RWPE1 (cell line): ENCODE measurements around the gene MGAT5.

Experiments used
- CTCF ChIA-PET: fragments of 350-600 bp; sonication (Branson Sonifier 250); formaldehyde crosslinking; extraction: SDS; loops from one replicate; lab custom pipeline; 2021; lab: Yijun Ruan, JAX
- POLR2A ChIA-PET: fragments of 400-600 bp; formaldehyde crosslinking; extraction: SDS; loops from one replicate; lab custom pipeline; 2020; ENCODE audit warnings: antibody characterized with exemption; ENCODE audit not compliant: low non-redundant PET; lab: Yijun Ruan, JAX
- DNase-seq: peaks from one replicate; pipeline ENCODE4 v3.0.0; 2012; ENCODE audit warnings: low spot score
- H3K27ac ChIP-seq: fragments of 450-650 bp; 2 replicates; pipeline ENCODE4 v1.5.1; 2017
- TF ChIP-seq, protein P1 (sequence below): fragments of 450-650 bp; conservative IDR thresholded peaks from 2 replicates; pipeline ENCODE4 v1.5.1; 2017; ENCODE audit warnings: low read depth, mild to moderate bottlenecking

The MGAT5 gene

DNA sequence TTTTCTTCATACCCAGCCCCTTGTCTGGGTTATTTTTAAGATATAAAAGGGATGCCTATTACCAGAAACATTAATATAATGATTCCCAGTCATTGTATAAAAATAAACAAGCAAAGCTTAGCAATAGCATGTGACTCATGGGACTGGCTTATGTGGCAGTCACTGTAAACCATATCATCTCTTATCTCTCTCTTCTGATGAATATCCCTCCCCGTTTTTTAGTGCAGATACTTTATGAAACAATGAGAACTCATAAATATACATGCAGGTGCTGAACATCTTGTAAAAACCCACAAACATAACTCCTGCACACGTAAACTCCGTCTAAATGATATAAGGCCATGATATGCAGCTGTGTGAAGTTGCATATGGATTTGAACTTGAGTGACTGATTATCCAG lies 154.9 kb downstream of the MGAT5 start:
- ChIA-PET CTCF (interaction anchor here (0.5 to 0.6 kb wide), 2 partner anchors 40 to 102 kb away, joined by 3 to 4 read pairs; no protein-coding TSS in a partner anchor), POLR2A (no interaction called here)
- DNase-seq: no peak
- TF ChIP-seq, protein P1, sequence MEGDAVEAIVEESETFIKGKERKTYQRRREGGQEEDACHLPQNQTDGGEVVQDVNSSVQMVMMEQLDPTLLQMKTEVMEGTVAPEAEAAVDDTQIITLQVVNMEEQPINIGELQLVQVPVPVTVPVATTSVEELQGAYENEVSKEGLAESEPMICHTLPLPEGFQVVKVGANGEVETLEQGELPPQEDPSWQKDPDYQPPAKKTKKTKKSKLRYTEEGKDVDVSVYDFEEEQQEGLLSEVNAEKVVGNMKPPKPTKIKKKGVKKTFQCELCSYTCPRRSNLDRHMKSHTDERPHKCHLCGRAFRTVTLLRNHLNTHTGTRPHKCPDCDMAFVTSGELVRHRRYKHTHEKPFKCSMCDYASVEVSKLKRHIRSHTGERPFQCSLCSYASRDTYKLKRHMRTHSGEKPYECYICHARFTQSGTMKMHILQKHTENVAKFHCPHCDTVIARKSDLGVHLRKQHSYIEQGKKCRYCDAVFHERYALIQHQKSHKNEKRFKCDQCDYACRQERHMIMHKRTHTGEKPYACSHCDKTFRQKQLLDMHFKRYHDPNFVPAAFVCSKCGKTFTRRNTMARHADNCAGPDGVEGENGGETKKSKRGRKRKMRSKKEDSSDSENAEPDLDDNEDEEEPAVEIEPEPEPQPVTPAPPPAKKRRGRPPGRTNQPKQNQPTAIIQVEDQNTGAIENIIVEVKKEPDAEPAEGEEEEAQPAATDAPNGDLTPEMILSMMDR: no peak
- no peak overlapping the region for H3K27ac ChIP-seq

DNA sequence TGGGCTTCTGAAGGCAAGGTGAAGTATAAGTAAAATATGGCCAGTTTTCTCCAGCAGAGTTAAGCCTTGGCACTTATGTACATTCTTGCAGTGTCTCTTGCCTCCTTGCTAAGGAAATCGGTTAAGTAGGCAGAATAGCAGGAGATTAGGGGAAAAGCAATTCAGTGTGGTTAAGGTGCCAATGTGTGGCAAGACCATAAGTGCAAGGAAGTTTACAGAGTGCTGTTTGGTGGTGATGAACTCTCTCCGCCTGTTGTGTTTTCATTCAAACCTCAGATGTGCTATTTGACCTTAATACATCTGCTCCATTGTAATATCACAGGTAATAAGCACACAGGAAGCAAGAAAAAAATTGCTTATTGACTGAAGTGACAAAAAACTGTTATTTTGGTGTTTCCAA lies 156.1 kb downstream of the MGAT5 start:
- CTCF ChIA-PET: no interaction called here
- POLR2A ChIA-PET: no interaction called here
- DNase-seq: no peak
- no peak overlapping the region for H3K27ac ChIP-seq
- TF ChIP-seq, protein P1: no peak

DNA sequence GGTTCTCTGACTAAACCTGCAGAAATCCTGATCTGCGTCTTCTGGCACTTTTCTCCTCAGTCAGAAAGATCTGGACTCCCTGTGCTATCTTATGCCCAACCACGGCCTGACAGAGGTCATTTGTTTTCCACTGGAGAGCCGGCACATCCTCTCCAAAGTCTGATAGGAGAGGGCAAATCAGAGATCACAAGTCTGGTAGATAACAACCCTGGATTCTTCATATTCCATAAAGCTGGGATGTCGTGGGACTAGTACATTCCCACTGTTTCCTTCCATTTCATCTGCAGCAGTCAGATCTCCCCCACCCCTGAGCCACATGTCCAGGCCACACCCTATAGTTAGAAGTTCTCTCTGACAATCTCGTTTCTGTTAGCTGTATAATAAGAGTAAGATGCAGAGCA lies 157.0 kb downstream of the MGAT5 start:
- CTCF ChIA-PET: interaction anchor here (0.6 to 1.7 kb wide), 3 partner anchors 50 to 302 kb away, joined by 3 to 8 read pairs (median 3); no protein-coding TSS in a partner anchor
- no peak for DNase-seq
- no peak overlapping the region for H3K27ac ChIP-seq
- TF ChIP-seq, protein P1: no peak
- POLR2A ChIA-PET: no interaction called here

- no peak for DNase-seq
- POLR2A ChIA-PET: no interaction called here
- TF ChIP-seq, protein P1: no peak
- CTCF ChIA-PET: interaction anchor here (0.6 to 1.8 kb wide), 11 partner anchors 10 to 301 kb away, joined by 3 to 9 read pairs (median 3); partner anchors contain the start of gene MGAT5
- H3K27ac ChIP-seq: no peak overlapping the region
These were observed 157.5 kb downstream of the MGAT5 start for GRCh38 chr2:134411279-134411827.

- ChIA-PET POLR2A (no interaction called here), CTCF (interaction anchor here (0.6 to 1.8 kb wide), 13 partner anchors 11 to 295 kb away, joined by 3 to 9 read pairs (median 4); partner anchors contain the start of gene MGAT5)
- TF ChIP-seq, protein P1: peak; percentile 30
- no peak overlapping the region for H3K27ac ChIP-seq
- peak; percentile 44 for DNase-seq
These were observed 158.2 kb downstream of the MGAT5 start for GRCh38 chr2:134411828-134412638.

- no peak overlapping the region for H3K27ac ChIP-seq
- DNase-seq: no peak
- ChIA-PET CTCF (interaction anchor here (0.6 to 1.8 kb wide), 10 partner anchors 11 to 296 kb away, joined by 3 to 9 read pairs (median 5); no protein-coding TSS in a partner anchor), POLR2A (no interaction called here)
- TF ChIP-seq, protein P1: no peak
These were observed 158.7 kb downstream of the MGAT5 start for GRCh38 chr2:134412639-134412999.
